ENCODE measurements around the gene SLC38A8.

SLC38A8 gene

DNA sequence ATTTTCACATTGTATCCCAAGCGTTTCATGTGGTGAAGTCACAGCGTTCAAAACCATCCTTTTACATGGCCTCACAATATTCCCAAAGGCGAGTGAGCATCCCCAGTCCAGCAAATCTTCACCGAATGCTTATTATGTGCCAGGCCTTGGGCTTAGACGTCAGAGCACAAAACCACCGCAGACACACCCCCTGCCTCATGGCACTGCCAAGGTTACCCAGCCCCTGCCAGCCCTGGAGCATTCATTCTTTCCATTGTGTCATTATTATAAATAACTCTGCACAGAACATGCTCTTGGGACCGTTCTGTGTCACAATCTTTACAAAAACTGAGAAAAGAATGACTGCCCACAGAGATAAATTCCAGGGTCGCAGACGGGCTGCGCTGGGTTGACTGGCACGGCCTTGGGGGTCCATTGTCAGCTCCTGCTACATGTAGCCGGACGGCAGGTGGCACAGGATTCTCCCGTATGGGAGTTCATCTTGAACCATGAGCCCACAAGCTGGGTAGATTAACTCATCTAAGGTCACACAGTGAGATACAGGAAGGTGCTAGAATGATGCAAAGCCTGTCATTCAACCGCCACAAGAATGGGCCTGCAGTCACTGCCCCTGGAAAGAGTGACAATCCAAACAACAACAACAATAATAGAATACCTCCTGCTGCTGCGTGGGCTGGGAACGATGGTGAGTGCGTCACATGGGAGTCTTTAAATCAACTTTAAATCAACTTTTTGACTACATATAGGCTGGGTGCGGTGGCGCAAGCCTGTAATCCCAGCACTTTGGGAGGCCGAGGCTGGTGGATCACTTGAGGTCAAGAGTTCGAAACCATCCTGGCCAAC lies 79.1 kb downstream of the SLC38A8 start:
- Mint-ChIP-seq H3K36me3 (ENCODE audit: low read depth) (no peaks in the 10 kb centered on the region), H3K27me3 (peaks cover 6% of the 10 kb centered on the region), H3K4me3 (no peak overlapping the region), H3K9me3 (no peaks in the 10 kb centered on the region), H3K27ac (no peak overlapping the region), H3K4me1 (peaks cover 4% of the 10 kb centered on the region)
- ATAC-seq (no peak), DNase-seq (no peak)

DNA sequence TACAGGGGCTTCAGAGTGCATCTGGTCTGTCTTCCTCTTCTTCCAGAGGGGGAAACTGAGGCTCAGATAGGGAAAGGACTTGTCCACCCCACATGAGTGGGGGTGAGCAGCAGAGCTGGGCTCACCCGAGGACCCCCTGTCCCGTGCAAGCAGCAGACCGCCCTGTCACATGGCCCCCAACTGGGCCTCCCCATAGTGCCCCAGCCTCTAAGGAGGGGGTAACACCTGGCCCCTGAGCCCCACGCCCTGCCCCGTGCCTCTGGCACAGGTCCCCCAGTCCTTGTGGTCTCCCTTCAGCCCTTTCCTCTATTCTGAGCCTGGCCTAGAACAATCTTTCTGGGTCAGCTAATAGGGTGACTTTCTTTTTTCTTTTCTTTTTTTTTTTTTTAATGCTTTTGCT lies 81.0 kb downstream of the SLC38A8 start:
- ATAC-seq (no peak), DNase-seq (no peak)
- H3K36me3 Mint-ChIP-seq (ENCODE audit: low read depth), result no peaks in the 10 kb centered on the region
- H3K4me3 Mint-ChIP-seq, result no peak overlapping the region
- H3K4me1 Mint-ChIP-seq, result peaks cover 2% of the 10 kb centered on the region
- no peaks in the 10 kb centered on the region for H3K9me3 Mint-ChIP-seq
- no peak overlapping the region for H3K27ac Mint-ChIP-seq
- no peaks in the 10 kb centered on the region for H3K27me3 Mint-ChIP-seq

- no peak overlapping the region for H3K27ac Mint-ChIP-seq
Measured at GRCh38 chr16:83960521-83961249, 81.9 kb downstream of the SLC38A8 start.

More at GRCh38 chr16:83960521-83961249, 81.9 kb downstream of the SLC38A8 start:
- peaks cover 2% of the 10 kb centered on the region for H3K4me1 Mint-ChIP-seq
- no peaks in the 10 kb centered on the region for H3K27me3 Mint-ChIP-seq
- no peaks in the 10 kb centered on the region for H3K36me3 Mint-ChIP-seq (ENCODE audit: low read depth)
- no peak for ATAC-seq
- H3K9me3 Mint-ChIP-seq, result no peaks in the 10 kb centered on the region
- no peak overlapping the region for H3K4me3 Mint-ChIP-seq
- DNase-seq, result no peak
